ENCODE data around the gene BAIAP2L1.
"Not testable (repeated sequence)": the region's sequence is repeated elsewhere in the genome, so short reads cannot be mapped to it uniquely, and the experiment has no call there.

Gene BAIAP2L1

GRCh38 chr7:98317366-98318040, 83.4 kb downstream of the BAIAP2L1 start:
- no peak for DNase-seq

- DNase-seq, result not testable (repeated sequence)
These were observed 84.8 kb downstream of the BAIAP2L1 start for GRCh38 chr7:98315994-98316527.

GRCh38 chr7:98315318-98315993, 85.4 kb downstream of the BAIAP2L1 start:
- no peak for DNase-seq

- no peak for DNase-seq
These were observed 86.4 kb downstream of the BAIAP2L1 start for GRCh38 chr7:98314469-98314868.

- DNase-seq, result no peak
These were observed 88.7 kb downstream of the BAIAP2L1 start for GRCh38 chr7:98312201-98312600.

DNA sequence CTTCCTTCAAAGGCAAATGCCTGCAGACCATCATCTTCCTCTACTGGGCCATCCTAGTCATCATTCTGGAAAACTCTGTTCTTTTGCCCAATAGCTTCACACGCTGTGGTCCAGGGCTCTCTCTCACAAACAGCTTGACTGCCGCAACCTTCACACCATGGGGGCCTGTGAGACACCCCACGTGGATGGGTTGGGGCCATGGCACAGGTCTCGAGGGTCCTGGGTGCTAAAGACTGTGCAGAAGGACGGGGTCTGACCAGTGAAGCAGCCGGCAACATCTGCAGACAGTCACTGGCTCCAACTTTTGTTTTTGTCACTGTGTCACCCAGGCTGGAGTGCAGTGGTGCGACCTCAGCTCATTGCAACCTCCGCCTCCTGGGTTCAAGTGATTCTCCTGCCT, 91.3 kb downstream of the BAIAP2L1 start:
- DNase-seq, result no peak

GRCh38 chr7:98307971-98308466, 92.9 kb downstream of the BAIAP2L1 start:
- DNase-seq, result no peak

- DNase-seq, result no peak
These were observed 94.8 kb downstream of the BAIAP2L1 start for GRCh38 chr7:98305951-98306535.

DNA sequence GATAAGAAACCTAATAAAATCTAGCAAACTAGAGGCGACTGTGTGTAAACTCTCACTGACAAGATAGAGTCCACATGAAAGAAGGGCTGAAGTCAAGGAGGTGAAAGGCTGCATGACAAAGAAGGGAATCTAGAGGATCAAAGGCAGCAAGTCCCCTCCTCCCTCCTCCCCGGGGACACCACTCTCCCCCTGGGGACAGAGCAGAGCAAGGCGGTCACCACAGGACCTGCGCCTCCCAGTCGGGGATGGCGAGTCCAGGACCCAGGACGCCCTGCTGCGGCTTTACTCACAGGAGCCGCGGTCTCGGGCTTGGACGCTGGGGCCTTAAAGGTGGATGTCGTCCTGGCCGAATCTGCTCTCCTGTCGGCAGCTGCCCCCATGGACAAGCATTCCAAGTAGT, 97.0 kb downstream of the BAIAP2L1 start:
- no peak for DNase-seq

DNA sequence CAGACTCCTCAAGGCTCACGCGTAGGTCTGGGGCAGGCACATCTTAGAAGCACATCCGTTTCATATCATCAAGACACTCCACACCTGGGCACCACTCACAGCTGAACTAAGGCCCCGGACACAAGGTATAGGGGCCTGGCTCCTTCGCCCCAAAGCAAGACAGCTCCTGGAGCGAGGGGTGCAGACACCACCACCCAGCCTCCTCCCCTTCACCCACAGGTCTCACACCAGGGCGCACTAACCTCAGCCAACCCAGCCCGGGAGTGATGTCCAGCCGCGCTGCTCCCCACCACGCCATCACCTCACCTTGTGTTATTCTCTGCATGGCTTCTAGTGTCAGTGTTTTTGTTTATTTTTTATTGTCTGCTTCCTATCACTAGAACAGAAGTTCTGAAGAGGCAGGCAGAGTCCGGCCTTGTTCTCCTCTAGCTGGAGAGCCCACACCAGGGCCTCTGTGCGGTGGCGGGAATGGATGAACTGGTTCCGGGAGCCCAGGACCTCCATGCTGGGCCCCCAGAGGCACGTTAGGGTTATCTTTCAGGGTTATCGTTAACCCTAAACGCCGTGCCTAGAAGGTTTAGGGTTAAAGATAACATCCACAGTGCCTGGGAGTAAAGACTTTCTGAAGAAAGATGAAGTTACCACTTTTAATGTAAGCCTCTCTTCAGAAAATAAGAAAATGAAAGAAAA, 97.6 kb downstream of the BAIAP2L1 start:
- DNase-seq, result no peak

DNA sequence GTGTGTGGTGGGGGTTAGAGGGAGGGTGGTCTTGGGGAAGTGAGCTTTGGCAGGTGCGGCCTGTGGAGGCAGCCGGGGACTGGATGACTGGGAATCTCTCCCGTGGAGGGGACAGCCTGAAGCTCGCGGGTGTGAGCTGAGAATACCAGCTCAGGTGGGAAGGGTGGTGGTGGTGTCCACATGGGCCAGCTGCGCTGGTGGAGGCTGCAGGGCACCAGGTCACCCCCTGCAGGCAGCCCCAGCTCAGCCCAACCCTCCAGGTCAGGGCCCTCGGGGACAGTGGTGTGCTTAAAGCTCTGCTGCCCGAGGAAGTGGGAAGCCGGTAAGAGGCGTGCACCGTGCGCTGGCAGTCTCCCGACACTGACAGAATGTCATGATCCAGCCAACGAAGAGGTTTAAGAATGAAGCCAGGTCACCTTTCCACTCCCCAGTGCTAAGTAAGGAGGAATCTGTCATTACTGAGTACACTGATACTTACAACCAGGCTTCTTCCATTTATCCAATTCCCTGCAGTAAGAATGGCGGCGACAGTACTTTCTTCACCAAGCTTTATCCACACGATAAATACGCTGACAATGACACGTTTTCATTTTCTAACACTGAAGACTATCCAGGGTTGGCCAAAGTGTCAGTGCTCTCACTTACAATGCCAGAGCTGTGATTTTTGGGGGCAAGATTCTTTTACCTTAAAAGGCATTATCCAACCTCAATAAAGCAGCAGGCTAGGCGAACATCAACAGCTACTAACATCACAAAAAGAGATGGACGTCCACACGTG, 99.0 kb downstream of the BAIAP2L1 start:
- DNase-seq, result no peak

- DNase-seq, result no peak
These were observed 100.1 kb downstream of the BAIAP2L1 start for GRCh38 chr7:98300595-98301372.

- no peak for DNase-seq
These were observed 103.1 kb downstream of the BAIAP2L1 start for GRCh38 chr7:98297626-98298286.

DNA sequence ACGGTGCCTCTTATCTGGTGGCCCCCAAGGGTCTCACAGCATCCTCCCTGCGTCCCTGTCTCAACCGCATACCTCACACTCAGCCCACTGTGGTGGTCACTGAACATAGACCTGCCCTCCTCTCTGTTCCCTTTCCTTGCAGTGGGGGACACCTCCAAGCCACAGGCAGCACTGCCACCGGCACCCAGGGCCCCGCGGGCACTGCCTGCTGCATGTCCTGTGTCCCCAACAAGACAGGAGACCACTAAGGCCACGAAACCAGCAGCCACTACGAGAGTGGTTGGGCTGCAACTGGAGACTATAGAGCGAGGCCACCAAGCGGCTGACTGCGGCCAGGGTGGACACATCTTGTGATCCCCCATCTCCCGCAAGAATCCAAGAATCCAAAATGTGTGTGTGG, 104.1 kb downstream of the BAIAP2L1 start:
- DNase-seq, result no peak

DNA sequence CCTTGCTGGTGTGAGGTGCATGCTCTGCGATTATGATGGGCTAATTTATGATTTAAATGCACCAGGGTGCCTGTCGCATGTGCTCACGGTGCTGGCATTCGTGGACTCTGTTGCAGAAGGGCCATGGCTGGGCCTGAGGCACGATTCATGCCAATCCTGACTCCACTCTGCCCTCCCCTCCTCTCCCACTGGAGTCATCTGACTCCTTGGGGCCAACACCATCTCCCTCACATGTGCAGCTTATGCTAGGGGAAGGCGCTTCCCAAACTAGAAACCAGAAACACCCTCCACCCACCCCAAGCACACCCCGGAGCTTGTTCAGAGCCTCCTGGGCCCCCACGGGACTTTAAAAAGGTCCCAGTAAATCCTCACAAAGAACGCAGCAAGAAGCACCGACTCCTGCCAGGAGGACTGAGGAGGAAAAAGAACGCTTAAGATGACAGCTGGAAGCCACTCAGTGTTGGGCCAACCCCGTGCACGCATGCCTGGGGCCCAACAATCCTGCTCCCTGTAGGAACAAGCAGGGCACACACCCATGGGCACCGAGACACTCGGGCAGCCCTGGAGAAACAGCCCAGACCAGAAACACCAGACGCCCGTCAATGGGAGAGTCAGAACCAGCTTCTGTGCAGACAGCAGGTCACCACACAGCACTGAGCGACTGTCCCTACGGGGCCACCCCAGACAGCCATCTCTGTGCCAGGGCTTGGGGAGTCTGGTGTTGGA, 105.3 kb downstream of the BAIAP2L1 start:
- DNase-seq, result no peak

DNA sequence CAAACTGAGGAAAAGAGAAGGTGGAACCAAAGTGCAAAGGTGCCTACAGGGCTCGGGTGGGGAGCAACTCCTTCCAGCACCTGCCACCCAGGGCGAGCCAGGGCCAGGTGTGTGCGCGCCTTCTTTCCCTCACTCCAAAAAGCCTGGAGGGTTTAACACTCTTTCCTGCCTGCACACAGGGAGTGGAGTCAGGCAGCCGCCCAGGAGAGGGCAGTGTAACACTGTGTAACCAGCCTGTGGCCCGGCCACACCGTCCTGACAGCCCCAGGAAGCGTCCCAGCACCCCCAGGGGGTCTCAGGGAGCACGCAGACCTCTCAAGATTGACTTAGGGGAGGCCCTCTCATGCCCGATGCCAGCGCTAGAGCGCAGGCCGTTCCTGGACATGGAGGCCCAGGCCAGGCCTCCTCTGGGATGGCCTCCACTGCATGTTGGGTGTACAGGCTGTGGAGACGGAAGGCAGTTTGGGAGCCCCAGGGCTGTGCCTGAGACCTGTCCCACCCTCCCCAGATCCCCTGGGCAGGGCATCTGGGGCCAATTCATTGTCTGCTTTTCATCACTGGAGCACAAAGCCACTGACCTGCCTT, 106.0 kb downstream of the BAIAP2L1 start:
- peak; percentile 15 for DNase-seq

DNA sequence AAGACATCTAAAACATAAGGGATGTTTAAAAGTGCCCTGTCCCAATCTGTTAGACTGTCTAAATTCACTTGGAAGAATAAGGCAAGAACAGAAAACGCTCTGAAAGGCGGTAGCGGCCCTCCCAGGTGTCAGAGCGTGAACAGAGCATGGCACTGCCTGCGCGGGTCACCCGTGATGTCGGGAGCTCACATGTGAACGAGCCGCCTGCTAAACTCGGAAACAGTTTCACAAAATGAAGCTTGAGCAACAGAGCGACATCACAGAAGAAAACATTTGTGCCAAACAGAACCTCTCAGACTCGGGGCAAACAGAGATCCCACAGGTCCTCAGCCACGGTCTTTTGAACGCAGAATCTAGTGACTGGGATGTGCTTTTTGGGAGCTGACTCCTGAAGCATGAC, 106.6 kb downstream of the BAIAP2L1 start:
- DNase-seq, result no peak

DNA sequence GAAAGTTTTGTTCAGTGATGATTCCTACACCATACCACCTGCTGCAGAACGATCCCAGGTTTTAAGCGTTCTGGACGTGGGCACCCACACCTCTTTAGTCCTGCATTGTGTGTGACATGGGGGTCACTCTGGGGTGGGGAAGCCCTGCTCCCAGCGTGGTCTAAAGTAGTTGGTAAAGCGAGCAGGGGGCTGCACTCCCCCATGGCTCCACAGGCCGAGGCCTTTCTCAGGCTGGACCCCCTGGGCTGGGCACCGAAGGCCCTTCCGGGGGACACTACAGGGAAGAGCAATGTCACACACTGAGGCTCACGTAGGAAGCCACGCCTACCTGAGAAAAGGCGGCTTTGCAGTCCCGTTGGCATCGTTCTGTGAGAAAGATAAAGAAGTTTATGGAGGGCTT, 107.1 kb downstream of the BAIAP2L1 start:
- no peak for DNase-seq

GRCh38 chr7:98293265-98293664, 107.6 kb downstream of the BAIAP2L1 start:
- no peak for DNase-seq

GRCh38 chr7:98291717-98292116, 109.2 kb downstream of the BAIAP2L1 start:
- no peak for DNase-seq

Measured in CD4-positive, alpha-beta T cell treated with Interleukin-21 for 1 hour (primary cell).